HUES48 (cell line): ENCODE data around the gene RBM10.

Experiments
- H3K27ac ChIP-seq: one replicate; pipeline ENCODE4 v1.7.0; 2013; ENCODE audit warnings: low read depth, low read length, inconsistent platforms
- H3K27me3 ChIP-seq: 2 replicates; pipeline ENCODE4 v1.6.1; 2013; ENCODE audit warnings: mild to moderate bottlenecking, low read length; ENCODE audit not compliant: control insufficient read depth, insufficient read depth
- H3K36me3 ChIP-seq: 2 replicates; pipeline ENCODE4 v1.6.1; 2013; ENCODE audit warnings: low read length; ENCODE audit not compliant: control insufficient read depth, insufficient read depth
- H3K4me1 ChIP-seq: 2 replicates; pipeline ENCODE4 v1.6.1; 2013; ENCODE audit warnings: mild to moderate bottlenecking, low read length; ENCODE audit not compliant: control insufficient read depth, insufficient read depth
- H3K4me3 ChIP-seq: 2 replicates; pipeline ENCODE4 v1.5.1; 2013; ENCODE audit warnings: mild to moderate bottlenecking, low read depth, low read length
- H3K9ac ChIP-seq: 2 replicates; pipeline ENCODE4 v1.6.1; 2013; ENCODE audit warnings: mild to moderate bottlenecking, low read depth, low read length, moderate library complexity
- H3K9me3 ChIP-seq: 2 replicates; pipeline ENCODE4 v1.6.1; 2013; ENCODE audit warnings: low read length; ENCODE audit not compliant: control insufficient read depth, insufficient read depth

RBM10 gene

DNA sequence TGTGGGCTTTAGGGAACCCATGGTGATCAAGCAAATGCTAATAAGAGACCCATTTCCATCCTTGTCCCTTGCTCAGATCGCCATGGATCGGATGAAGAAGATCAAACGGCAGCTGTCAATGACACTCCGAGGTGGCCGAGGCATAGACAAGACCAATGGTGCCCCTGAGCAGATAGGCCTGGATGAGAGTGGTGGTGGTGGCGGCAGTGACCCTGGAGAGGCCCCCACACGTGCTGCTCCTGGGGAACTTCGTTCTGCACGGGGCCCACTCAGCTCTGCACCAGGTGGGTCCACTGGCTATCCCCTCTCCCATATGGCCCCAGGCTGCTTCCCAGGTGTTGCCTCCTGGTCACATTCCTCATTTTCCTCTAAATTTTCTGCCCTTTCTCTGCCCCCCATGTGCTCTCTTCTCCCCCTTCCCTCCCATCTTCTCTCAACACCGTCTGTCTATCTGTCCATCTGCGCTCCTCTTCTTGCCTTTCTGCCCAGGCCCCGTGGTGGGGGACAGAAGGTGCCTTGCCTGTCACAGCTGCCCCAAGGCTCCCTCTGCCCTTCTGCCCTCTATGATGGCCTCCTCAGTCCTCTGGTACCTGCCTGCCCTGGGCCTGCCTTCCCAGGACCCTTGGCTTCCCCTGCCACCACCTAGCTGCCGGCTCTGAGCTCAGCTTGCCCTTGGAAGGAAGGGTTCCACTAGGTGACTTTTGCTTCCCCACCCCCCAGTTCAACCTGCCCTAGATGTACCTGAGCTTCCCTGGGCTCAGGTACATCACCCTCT is 78.6 kb downstream of the RBM10 start:
- no peaks in the 10 kb centered on the region for H3K9me3 ChIP-seq
- peaks cover 77% of the 10 kb centered on the region for H3K36me3 ChIP-seq

DNA sequence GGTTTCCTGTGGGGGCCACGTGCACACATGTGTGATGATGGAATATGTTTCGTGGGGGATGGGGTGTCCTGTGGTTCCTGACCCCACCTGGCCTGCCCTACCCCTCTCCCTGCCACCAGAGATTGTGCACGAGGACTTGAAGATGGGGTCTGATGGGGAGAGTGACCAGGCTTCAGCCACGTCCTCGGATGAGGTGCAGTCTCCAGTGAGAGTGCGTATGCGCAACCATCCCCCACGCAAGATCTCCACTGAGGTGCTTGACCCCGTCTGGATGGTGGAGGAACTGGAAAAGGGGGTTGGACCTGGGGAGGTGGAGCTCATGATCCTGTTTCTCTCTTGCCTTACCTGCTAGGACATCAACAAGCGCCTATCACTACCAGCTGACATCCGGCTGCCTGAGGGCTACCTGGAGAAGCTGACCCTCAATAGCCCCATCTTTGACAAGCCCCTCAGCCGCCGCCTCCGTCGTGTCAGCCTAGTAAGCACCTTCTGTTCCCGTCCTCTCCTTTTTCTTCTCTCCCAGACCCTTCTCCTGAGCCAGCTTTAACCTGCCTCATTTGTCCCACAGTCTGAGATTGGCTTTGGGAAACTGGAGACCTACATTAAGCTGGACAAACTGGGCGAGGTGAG is 79.4 kb downstream of the RBM10 start:
- Histone ChIP-seq H3K36me3 (peaks cover 84% of the 10 kb centered on the region), H3K27me3 (no peaks in the 10 kb centered on the region), H3K4me3 (no peak overlapping the region), H3K27ac (no peak overlapping the region), H3K9me3 (no peaks in the 10 kb centered on the region), H3K9ac (no peak overlapping the region), H3K4me1 (peaks cover 12% of the 10 kb centered on the region)

More for the DNA sequence above, 78.6 kb downstream of the RBM10 start:
- H3K9ac ChIP-seq: no peak overlapping the region
- no peak overlapping the region for H3K4me3 ChIP-seq
- no peak overlapping the region for H3K27ac ChIP-seq
- peaks cover 12% of the 10 kb centered on the region for H3K4me1 ChIP-seq
- no peaks in the 10 kb centered on the region for H3K27me3 ChIP-seq

DNA sequence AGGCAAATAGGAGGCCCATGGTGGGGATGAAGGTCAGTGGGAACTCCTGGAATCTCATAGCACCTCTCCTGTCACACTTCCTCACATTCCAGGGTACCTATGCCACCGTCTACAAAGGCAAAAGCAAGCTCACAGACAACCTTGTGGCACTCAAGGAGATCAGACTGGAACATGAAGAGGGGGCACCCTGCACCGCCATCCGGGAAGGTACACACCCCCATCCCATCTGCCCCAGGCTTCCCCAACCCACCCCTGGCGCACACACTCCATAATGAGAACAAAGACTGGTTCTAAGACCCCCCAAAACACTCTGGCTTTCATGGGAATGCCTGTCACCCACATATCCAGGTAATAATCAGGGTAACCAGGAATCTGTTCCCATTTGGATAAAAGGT is 79.9 kb downstream of the RBM10 start:
- H3K36me3 ChIP-seq: peaks cover 86% of the 10 kb centered on the region
- H3K9me3 ChIP-seq: no peaks in the 10 kb centered on the region
- H3K27me3 ChIP-seq: no peaks in the 10 kb centered on the region

DNA sequence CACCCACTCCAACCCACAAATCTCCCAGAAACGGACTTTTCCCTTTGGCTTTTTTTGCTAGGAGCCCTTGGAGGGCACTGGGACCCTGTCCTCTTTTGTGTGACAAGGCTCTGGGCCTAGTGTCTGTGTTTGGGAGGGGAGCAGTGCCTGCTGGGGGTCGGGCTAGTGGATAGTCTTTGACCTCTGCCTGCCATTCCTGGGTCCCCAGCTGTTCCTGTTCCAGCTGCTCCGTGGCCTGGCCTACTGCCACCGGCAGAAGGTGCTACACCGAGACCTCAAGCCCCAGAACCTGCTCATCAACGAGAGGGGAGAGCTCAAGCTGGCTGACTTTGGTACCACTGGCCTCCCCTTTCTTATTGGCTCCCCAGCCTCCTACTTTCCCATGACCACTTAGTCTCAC is 81.0 kb downstream of the RBM10 start:
- Histone ChIP-seq H3K36me3 (peaks cover 79% of the 10 kb centered on the region), H3K27me3 (no peaks in the 10 kb centered on the region)

More for the DNA sequence above, 79.9 kb downstream of the RBM10 start:
- peaks cover 8% of the 10 kb centered on the region for H3K4me1 ChIP-seq
- H3K27ac ChIP-seq: no peak overlapping the region
- H3K4me3 ChIP-seq: no peak overlapping the region
- H3K9ac ChIP-seq: no peak overlapping the region

DNA sequence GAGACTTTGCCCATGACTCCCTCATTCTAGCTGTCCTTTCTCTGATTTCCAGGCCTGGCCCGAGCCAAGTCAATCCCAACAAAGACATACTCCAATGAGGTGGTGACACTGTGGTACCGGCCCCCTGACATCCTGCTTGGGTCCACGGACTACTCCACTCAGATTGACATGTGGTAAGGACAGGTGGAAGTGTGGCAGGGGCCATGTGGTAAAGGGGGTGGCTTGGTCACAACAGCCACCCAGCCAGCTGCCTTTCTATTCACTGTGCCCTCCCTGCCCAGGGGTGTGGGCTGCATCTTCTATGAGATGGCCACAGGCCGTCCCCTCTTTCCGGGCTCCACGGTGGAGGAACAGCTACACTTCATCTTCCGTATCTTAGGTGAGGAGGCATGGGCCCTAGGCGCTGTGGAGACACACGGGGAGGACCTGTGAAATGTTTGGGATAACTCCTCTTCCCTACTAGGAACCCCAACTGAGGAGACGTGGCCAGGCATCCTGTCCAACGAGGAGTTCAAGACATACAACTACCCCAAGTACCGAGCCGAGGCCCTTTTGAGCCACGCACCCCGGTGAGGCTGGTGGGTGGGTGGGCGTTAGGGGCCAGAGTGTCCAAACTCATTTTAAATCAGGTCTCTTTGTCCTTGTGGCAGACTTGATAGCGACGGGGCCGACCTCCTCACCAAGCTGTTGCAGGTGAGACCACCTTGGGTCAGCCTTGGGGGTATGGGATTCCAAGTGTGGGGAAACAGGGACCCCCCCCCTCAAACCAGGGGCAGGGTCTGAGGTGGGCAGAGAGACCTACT is 81.7 kb downstream of the RBM10 start:
- Histone ChIP-seq H3K36me3 (peaks cover 74% of the 10 kb centered on the region), H3K9ac (no peak overlapping the region), H3K27me3 (no peaks in the 10 kb centered on the region; the same call in 1 of the 2 replicates)

More for the DNA sequence above, 81.0 kb downstream of the RBM10 start:
- H3K4me1 ChIP-seq: no peaks in the 10 kb centered on the region
- no peak overlapping the region for H3K9ac ChIP-seq
- no peak overlapping the region for H3K27ac ChIP-seq
- H3K9me3 ChIP-seq: no peaks in the 10 kb centered on the region
- H3K4me3 ChIP-seq: no peak overlapping the region

DNA sequence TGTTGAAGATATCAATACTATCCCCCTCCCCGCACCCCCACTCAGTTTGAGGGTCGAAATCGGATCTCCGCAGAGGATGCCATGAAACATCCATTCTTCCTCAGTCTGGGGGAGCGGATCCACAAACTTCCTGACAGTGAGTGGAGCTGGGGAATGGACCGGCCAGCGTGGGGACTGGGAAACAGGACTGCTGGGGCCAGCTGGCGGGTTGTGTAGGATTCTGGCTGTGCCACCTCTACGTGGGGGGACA is 82.2 kb downstream of the RBM10 start:
- Histone ChIP-seq H3K9ac (no peak overlapping the region), H3K9me3 (no peaks in the 10 kb centered on the region), H3K36me3 (peaks cover 69% of the 10 kb centered on the region), H3K4me1 (no peaks in the 10 kb centered on the region; the same call in 1 of the 2 replicates), H3K27me3 (no peaks in the 10 kb centered on the region; the same call in 1 of the 2 replicates), H3K4me3 (no peak overlapping the region), H3K27ac (no peak overlapping the region)

More for the DNA sequence above, 81.7 kb downstream of the RBM10 start:
- Histone ChIP-seq H3K4me3 (no peak overlapping the region), H3K27ac (no peak overlapping the region), H3K9me3 (no peaks in the 10 kb centered on the region), H3K4me1 (no peaks in the 10 kb centered on the region)

DNA sequence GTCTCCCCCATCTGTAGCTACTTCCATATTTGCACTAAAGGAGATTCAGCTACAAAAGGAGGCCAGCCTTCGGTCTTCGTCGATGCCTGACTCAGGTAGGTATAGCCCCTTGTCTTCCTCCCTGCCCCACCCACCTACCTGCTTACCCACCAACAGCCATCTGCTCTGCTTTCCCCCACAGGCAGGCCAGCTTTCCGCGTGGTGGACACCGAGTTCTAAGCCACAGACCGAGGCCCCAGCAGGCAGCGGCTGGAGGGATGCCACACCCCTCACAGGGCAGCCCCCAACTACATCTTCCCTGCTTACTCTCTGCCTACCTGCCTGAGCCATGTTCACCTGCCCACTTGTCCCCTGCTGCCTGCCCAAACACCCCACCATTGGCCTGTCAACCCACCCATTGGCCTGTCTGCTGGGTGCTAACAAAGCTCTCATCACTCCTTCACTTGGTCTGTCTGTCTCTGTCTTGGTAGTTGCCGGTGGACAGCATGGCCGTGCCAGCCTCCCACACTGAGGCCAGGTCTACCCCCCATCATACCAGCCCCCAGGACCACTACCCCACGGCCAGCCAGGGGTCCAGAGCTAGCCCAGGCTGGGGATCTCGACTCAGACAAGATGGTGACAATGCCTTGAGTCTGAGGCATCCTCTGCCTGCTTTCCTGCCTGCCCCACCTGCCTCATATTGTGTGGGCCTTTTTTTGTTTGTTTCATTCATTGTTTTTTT is 83.7 kb downstream of the RBM10 start:
- H3K4me1 ChIP-seq: no peaks in the 10 kb centered on the region; the same call in 1 of the 2 replicates
- no peaks in the 10 kb centered on the region; the same call in 1 of the 2 replicates for H3K27me3 ChIP-seq
- H3K27ac ChIP-seq: no peak overlapping the region
- no peaks in the 10 kb centered on the region for H3K9me3 ChIP-seq
- H3K4me3 ChIP-seq: no peak overlapping the region
- no peak overlapping the region for H3K9ac ChIP-seq
- peaks cover 59% of the 10 kb centered on the region for H3K36me3 ChIP-seq

DNA sequence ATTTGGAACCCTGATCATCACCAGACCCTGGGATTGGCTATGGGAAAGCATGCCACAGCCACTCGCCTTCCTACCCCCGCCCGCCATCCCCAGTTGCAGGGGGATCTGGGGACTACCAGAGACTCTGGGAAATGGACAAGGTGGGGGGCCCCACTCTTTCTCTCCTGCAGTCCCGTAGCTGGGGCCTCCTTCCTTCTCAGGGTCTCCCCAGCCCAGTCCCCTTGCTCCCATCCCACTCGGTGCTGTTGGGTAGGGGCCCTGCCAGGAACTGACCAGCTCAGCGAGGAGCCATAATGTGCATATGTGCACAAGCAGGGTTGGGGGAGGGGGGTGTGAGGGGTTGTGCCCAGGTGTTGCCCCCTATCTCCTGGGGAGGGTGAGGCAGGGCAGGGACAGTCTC is 84.4 kb downstream of the RBM10 start:
- no peaks in the 10 kb centered on the region for H3K9me3 ChIP-seq
- peaks cover 51% of the 10 kb centered on the region for H3K36me3 ChIP-seq
- H3K9ac ChIP-seq: no peak overlapping the region
- no peak overlapping the region for H3K4me3 ChIP-seq
- no peaks in the 10 kb centered on the region; the same call in 1 of the 2 replicates for H3K27me3 ChIP-seq
- H3K4me1 ChIP-seq: peaks cover 3% of the 10 kb centered on the region; the same call in 1 of the 2 replicates
- no peak overlapping the region for H3K27ac ChIP-seq

DNA sequence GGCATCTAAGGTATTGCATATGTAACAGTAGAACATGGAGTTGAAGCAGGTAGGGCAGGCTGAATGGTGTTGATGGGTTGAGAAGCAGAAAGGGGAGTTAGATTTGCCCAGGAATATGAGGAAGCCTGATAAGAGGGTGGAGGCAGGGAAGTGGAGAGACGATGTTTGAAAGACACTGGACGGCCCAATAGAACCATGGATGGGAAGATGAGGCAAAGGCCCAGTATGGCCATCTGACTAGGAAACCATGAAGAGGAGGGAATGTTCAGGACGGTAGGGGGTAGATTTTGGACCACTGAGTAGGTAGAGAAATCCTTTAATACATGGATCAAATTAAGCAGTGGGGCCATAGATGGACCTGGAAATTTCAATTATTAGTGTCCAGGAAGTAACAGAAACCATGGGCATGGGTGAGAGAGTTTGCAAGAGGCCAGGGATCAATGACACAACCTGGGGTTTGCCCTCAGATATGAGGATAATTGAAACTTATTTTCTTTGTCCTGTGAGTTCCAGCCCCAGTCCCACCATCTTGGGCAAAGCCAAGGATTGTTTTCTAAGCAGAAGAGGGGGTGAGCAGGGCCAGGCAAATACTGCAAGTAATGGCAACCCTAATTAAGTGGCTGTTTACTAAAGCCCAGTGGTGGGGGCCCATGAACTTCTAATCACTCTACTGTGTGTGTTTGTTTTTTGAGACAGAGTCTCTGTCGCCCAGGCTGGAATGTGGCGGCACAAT is 85.3 kb downstream of the RBM10 start:
- no peak overlapping the region for H3K27ac ChIP-seq
- no peak overlapping the region for H3K4me3 ChIP-seq
- H3K9ac ChIP-seq: no peak overlapping the region
- H3K36me3 ChIP-seq: peaks cover 46% of the 10 kb centered on the region
- peaks cover 6% of the 10 kb centered on the region; the same call in 1 of the 2 replicates for H3K4me1 ChIP-seq
- no peaks in the 10 kb centered on the region for H3K9me3 ChIP-seq
- no peaks in the 10 kb centered on the region; the same call in 1 of the 2 replicates for H3K27me3 ChIP-seq

DNA sequence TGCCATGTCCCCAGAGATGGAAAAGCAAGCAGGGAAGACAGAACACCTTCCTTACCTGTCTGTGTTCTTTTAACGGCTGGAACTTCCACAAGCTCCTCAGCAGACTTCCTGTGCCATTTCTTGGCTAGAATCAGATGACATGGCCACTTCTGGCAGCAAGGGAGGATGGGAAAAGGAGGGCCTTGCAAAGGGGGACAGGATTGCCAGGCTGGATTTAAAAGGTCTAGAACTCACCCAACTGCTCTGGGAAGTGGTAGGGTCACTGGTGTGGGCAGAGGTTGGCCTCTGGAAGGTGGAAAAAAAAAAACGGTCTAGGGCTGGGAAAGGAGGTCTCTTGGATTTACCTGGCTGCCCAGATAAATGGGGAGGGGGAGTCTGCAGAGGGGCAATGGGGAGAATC is 86.1 kb downstream of the RBM10 start:
- Histone ChIP-seq H3K27me3 (no peaks in the 10 kb centered on the region; the same call in 1 of the 2 replicates), H3K27ac (no peak overlapping the region), H3K36me3 (peaks cover 42% of the 10 kb centered on the region)

More for the DNA sequence above, 86.1 kb downstream of the RBM10 start:
- Histone ChIP-seq H3K9ac (no peak overlapping the region), H3K9me3 (no peaks in the 10 kb centered on the region), H3K4me1 (peaks cover 6% of the 10 kb centered on the region; the same call in 1 of the 2 replicates), H3K4me3 (no peak overlapping the region)
